Measurements from ENCODE around the gene SEMA4A.

- no peak for TF ChIP-seq POLR2AphosphoS5 (IDR thresholded peaks at IDR 0.05; ENCODE audit: low read depth, low read length)
- no peak for TF ChIP-seq POLR2A (IDR thresholded peaks at IDR 0.05; ENCODE audit: low read depth, low read length)
- TF ChIP-seq TAF1 (IDR thresholded peaks at IDR 0.05; ENCODE audit: borderline replicate concordance, low read depth, low read length) = no peak
Observed at GRCh38 chr1:156122519-156123355, 30.6 kb upstream of the SEMA4A start.
